GM19238 (cell line): ENCODE measurements around the gene SPATA17.
"Not testable (repeated sequence)": the region's sequence is repeated elsewhere in the genome, so short reads cannot be mapped to it uniquely, and the experiment has no call there.

Source experiments
- DNase-seq: peaks from one replicate; pipeline ENCODE4 v3.0.0; 2011; ENCODE audit warnings: low spot score; ENCODE audit not compliant: insufficient read length

Gene SPATA17

DNA sequence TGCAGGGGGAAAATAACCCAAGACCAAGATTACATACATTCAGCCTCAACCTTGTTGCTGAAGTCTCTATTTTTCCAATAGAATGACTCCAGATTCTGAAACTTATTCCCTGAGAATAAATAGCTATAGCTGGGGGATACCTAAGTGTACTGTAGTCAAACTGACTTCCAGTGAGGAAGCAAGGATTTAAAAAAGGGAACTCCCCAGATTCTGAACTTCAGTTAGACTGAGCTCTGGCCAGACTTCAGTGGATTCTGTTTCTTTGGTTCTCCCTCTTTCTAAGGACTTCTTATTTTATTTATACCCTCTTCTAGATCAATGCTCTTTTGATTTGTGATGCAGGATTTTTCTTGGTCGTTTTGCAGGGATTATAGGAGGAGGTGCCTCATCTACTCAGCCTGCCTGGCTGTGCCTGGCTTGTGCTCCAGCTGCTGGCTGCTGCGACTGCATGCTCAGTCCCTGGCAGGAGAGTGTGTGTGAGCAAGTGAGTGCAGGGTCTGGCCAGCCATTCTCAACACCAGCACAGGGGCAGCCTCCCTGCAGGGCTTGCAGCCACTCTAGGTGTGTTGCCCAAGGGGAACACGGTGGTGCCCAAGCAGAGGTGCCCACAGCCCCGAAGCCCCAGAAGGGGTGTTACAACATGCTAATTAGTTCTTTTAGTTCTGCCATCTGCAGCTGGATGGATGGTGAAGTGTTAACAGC, 43.0 kb downstream of the SPATA17 start:
- DNase-seq, result no peak

DNA sequence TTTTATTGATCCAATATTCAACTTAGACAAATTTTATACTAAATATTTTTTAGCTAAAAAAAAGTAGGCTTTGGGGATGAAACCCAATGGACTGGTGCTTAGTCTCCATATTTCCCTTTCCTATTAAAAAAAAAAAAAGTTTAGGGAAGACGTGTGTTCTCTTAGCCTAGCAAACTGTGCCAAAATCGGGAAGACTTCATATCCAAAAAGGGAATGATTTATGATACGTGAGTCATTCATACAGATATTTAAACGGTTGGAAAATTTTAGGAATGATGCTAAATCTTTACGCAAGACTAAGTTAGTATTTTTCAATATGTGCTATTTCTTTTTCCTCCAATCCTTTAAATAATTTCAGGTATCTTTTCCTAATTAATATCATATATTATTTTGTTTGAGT, 50.7 kb downstream of the SPATA17 start:
- DNase-seq, result no peak

DNA sequence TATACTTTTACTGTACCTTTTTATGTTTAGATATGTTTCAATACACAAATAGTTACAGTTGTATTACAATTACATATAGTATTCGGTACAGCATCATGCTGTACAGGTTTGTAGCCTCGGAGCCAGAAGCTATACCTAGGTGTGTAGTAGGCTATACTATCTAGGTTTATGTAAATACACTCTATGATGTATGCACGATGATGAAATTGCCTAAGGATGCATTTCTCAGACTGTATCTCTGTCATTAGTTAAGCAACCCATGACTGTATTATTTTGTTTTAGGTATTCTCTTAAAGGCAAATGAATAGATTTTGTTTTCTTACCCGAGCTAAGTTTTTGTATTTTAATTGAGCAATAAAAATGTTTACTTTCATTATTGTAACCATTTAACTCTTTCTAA, 56.4 kb downstream of the SPATA17 start:
- DNase-seq, result no peak

DNA sequence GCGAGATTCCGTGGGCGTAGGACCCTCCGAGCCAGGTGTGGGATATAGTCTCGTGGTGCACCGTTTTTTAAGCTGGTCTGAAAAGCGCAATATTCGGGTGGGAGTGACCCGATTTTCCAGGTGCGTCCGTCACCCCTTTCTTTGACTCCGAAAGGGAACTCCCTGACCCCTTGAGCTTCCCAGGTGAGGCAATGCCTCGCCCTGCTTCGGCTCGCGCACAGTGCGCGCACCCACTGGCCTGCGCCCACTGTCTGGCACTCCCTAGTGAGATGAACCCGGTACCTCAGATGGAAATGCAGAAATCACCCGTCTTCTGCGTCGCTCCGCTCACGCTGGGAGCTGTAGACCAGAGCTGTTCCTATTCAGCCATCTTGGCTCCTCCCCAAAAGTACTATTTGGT, 65.0 kb downstream of the SPATA17 start:
- not testable (repeated sequence) for DNase-seq

DNA sequence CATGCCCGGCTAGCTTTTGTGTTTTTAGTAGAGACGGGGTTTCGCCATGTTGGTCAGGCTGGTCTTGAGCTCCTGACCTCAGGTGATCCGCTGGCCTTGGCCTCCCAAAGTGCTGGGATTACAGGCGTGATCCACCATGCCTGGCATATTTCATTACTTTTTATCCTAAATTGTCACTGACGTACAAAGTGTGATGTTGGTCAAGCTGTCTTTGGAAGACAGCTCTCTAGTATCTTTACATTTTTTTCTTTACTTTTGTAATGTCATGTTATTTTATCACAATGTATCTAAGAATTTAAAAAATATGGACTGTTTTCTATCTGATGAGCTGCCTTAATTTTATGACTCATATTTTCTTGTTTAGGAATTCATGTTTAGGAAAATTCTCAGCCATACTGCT, 72.2 kb downstream of the SPATA17 start:
- no peak for DNase-seq

DNA sequence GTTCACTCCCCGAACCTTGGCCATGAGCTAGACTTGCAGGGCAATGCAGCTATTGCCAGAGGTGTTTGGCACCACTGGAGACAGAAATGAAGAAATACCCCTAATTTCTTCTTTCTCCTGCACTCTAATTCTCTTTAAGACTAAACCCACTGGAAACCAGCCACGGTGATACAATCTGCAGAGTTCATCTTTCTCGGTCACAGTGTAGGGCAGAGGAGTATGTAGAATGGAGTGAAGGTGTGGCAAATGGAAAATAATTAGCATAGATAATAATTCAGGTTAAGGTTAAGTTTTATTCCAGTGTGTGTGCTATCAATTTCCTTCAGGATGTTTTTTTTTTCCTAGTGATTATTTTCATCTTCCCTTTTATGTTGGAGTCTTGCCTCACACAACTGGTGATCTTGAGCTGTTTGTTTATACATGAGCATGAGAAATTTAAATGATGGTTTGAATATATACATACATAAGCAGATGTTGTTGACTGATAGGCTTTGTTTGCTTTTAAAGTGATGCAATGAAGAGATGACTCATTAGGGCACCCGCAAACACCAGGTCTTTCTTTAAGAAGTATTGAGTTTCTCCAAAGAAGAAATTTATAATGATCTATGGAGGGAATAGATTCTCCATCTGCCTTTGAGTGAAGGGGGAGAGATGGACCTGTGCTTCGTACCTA, 81.9 kb downstream of the SPATA17 start:
- DNase-seq, result no peak

DNA sequence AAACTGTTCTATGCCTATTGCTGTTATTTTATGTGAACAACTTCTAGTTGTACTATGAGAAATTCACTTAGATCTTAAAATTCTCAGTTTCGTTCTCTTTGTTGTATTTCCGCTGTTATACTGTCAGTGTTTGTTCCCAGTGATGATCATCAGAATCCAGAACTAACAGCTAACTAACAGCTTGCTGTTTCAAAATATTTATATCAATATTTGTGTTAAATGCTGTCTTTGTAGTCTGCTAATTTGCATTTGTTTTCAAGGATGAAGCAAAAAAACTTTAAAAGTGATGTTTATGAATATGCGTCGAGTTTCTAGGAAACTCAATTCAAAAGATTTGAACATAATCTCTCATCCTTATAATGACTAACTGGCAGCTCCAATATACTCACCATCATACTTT, 84.5 kb downstream of the SPATA17 start:
- DNase-seq, result no peak

DNA sequence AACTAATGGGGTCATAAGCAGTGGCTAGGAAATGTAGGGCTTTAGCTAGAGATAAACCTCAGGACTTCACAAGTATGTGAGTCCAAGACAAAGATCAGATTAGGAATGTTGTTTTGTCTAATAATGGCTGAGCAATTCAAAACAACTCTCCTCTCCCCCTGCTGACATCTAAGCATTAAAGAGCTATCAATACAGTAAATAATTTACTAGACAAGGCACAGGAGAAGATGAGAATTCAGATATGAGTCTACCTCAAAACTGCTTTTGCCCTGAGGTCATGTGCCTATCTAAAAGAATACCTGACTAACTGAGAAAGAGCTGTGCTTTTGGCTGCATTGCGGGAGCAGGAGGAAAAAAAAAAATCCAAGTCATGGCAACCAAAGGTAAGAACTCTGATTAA, 86.8 kb downstream of the SPATA17 start:
- DNase-seq, result no peak

DNA sequence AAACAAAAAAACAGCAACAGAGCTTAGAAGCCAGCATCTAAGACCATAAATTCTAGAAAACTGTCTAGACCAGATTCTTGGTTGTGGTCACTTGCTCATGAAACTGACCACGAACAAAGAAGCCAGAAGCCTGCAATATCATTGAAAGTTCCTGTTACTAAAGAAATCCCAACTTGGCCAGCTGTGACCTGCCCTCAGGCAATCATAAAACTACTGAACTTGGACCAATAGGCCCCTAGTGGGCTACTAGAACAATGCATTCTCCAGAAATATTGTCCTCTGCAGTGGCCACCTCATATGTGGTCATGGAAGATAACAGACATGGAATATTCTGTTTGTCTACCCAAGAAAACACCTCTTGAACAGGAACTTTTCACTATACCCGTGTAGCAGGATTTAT, 87.7 kb downstream of the SPATA17 start:
- no peak for DNase-seq

DNA sequence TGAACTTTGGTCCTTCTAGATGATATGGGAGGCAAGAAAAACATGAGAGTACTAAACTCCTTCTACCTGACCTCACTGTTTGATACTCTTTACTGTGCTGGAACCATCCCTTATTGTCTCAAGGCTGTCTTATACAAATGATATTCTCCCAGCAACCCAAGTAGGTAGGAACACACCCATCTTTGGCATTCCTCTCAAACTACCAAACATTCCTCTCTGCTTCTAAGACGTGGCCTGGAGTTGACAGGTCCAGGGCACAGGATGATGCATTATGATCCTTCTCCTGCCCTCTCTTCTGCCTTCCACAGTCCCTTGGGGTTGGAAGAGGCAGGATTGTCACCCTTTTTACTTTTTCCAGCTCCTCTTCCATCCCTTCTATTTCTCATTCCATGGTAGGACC, 90.5 kb downstream of the SPATA17 start:
- DNase-seq, result no peak

DNA sequence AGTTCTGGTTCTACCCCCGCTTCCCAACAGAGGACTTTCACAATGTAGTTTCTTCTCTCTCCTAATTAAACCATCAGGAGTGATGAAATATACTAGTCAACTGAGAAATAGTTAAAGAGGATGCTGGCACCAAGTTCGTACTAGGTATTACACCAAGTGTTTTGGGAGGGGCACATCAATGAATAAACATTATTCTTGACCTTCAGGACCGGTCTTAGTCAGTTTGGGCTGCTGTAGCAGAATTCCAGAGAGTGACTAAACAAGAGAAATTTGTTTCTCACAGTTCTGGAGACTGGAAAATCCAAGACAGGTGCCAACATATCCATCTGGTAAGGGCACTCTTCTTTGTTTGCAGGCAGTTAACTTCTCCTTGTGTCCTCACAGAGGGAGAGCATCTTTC, 103.8 kb downstream of the SPATA17 start:
- DNase-seq, result no peak

DNA sequence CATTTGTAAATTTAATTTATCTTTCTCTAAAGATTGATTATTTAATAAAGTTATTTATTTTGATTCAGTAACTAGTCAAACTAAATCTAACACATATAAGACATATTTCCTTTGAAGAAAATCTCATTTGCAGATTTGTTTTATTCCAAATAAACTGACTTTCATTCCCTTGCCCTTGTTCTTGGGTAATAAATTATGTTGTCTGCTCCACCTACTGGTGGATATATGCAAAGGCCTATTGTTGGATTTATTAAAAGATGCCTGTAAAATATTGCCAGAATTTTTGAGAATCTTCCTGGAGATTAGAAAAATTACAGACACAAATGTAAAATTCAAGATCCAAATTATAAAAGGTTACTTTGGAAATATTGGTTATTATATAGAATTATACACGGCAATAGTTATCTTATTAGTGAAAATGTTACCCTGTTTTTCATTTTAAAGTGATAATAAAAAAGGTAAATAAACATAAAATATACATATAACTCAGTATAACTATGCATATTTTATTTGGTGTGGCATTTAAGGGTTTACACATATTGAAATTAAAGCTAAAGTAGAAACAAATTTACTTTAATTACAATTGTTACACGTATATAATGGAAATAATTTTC, 116.1 kb downstream of the SPATA17 start:
- DNase-seq, result no peak

DNA sequence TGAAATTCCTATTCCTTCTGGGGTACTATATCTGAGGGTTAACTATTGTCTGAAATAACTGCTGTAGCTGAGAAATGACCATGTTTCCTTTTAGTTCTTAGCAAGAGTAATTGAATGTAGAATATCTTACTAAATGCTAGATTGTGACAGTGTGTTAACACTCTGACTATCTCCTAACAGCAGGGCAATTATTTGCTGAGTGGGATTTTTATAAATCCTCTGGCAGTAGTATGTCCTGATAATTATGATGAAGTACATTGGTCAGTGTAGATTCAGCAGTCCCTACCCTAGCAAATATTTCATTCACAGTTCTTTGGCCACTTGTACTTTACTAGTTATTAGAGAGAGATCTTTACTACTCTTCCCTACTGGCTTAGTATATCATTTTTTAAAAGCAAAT, 138.6 kb downstream of the SPATA17 start:
- DNase-seq, result no peak

DNA sequence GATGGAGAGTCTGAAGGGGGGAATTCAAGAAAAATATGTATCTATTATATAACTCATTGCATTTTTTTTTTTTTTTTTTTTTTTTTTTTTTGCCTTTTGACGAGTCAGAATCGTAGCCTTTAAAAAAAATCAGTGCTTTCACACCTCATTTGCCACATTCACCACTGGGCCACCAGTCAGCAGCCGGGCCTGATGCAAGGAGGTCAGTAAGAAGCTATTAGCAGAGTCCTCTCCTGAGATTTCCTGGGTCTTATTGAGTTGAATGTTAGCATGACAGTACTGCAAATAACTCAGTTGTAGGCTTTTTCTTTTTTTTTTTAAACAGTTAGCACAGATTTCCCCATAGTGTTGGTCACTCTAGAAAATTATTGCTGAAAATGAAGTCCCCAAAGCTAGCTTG, 139.8 kb downstream of the SPATA17 start:
- DNase-seq, result no peak

DNA sequence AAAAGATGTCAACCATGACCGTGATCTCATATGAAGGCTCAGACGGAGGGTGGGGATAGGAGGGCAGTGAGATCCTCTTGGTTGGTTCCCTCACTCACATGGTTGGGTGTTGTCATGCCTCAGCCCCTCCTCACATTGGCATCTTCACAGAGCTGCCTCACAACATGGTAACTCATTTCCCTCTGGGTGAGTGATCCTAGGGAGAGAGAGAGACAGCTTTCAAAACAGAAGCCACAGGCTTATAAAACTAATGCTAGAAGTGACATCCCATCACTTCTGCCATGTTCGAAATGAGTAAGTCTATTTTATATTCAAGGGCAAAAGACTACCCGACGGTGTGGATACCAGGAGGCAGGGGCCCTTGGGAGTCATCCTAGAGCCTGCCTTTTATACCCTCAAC, 145.5 kb downstream of the SPATA17 start:
- no peak for DNase-seq

DNA sequence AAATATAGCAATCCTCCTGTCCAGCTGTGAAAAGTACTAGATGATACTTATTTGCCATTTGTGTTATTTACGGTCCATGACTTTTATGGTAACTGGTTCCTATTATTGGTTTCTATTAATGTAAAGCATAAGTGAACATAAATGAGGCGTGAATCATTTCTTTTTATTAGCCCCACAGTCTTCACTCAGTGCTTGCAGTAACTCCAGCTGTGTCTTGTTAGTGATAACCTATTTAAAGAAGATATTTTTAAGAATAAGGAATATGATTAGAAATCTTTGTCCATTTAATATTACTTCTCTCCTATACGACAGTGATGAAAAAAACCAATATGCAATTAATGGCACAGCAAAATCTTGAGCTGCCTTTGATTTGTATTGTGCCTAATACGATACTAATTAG, 149.9 kb downstream of the SPATA17 start:
- no peak for DNase-seq

DNA sequence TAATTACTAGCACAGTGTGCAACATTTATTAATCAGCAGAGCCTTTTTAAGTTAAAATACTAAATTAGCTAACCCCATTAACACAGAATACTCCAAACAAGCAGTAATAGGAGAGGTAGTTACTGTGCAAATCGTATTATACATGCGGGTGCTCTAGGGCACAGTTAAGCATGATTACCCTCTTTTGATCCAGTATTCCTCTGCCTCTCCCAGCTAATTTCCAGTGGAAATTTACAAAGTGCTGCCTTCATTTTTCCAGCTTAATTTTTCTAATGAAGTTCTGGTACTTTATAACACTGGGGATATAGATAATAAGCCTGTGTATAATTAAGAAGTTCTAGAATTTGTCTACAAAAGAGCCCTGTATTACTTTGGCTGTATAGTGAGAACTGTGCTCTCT, 159.9 kb downstream of the SPATA17 start:
- DNase-seq, result no peak

DNA sequence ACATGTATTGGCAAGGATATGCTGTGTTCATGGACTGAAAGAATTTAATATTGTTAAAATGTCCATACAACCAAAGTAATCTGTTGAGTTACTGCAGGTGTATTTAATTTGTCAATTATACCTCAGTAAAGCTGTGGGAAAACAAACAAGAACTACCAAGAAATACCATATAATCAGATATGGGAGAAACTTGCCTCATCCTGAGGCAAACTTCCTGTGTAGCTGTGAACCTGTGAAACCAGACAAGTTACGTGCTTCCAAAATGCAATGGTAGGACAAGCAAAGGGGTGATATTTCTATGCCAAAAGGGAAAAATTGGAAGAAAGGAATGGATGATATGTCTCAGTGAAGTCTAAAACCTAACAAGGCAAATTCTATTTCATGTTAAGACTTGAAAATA, 174.6 kb downstream of the SPATA17 start:
- no peak for DNase-seq

DNA sequence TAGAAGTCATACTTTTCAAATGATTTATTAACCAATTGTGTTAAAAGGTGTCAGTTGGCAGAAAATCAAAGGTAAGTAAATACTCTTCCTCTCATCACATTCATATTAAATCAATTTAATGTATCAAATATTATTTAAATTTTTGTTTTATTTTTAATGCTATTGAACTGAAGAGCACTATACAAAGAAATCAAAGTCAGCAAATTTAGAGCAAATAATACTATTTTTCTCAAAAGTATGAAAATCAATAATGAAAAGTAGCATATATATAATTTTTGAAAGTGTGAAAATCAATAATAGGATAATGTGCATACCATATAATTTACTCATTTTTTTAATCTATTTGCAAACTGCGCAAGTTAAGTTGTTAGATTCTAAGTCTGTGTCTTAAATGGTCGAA, 181.0 kb downstream of the SPATA17 start:
- DNase-seq, result no peak

DNA sequence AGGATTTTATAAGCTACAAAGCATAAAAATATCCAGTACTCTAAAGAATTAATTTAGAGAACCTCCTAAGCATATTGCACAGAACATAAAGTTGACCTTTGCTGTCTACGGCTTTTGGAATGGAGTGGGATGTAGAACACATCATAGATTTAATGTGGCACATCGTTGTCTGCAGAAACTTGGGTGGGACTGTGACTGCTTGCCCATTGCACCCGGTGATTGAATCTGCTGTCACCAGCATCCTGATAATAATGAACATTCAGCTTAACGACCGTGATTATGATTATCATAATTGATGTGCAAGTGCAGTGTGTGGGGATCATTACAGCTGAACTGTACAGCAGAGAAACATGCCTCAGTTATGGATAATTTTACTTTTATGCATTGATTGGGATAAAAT, 181.9 kb downstream of the SPATA17 start:
- no peak for DNase-seq

DNA sequence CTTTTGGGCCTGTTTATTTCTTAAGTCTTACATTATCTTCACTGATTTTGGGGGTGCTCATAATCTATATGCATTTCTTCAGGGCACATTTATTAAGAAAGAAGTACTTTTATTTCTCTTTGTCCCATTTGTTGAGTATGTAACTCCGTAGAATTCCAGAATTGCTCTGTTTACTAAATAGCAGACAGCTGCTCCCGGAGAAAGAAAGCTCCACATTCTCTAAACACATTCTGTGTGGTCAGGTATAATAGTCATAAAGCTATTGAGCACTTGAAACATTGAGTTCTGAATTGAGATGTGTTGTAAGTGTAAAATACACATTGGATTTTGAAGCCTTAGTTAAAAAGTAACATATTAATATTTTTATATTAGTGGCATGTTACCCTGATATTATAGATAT, 206.5 kb downstream of the SPATA17 start:
- DNase-seq, result no peak

DNA sequence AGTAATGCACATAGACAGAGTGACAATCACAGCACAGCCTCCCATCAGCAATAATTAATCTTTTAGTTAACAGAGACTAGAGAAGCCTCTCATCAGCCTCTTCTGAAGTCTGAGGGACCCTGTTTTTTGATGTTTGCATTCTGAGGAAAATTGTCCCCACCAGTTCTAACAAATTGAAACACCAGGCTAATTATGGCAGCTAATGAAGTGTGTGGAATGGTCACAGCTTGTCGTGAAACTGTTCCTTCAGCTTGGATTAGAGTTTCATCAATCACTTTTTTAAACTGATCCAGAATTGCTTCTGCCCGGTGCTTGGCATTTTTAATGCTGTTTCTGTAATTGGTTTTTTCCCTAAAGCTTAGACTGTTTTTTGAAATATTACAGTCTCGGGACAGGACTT, 208.0 kb downstream of the SPATA17 start:
- no peak for DNase-seq

DNA sequence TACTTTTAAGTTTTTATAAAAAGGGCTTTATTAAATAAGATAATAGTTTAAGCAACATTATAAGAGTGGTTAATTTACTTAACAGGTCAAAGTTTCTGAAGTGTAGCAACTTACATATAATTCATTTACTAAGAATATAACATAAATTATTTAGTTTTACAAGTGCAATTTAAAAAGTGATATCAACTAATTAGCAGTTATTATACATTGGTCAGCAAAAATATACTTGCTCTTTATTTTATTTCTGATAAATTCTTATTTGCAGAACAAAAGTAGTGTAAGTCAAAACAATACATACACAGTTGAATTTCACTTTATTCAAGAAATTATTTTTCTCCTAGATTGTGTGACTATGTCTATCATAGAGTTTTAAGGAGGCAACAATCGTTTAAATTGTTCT, 215.6 kb downstream of the SPATA17 start:
- no peak for DNase-seq
